B cell (primary cell): Measurements from ENCODE around the gene RASSF3. TPM values are rescaled to one million over a fixed set of nuclear protein-coding genes. Genes with fewer than 3 reads are reported as not detected.
"Not testable (repeated sequence)": the region's sequence is repeated elsewhere in the genome, so short reads cannot be mapped to it uniquely, and the experiment has no call there.

Source experiments
- ATAC-seq: fragments of 200-7000 bp; cut with Tn5 transposase; one replicate; pipeline ENCODE4 v1.10.0; 2021; ENCODE audit warnings: low read depth, mild to moderate bottlenecking, moderate number of reproducible peaks, moderate library complexity
- CTCF ChIA-PET: fragments of 350-600 bp; sonication (Branson Sonifier 250); formaldehyde crosslinking; loops from one replicate; lab custom pipeline; 2021; ENCODE audit warnings: antibody characterized with exemption, inconsistent platforms; lab: Charles Lee
- POLR2A ChIA-PET: fragments of 350-600 bp; sonication (Branson Sonifier 250); formaldehyde crosslinking; loops from one replicate; lab custom pipeline; 2021; ENCODE audit warnings: antibody characterized with exemption; lab: Charles Lee
- DNase-seq: peaks from one replicate; pipeline ENCODE4 v3.0.0; 2013
- H2AFZ ChIP-seq: 2 replicates; pipeline ENCODE4 v1.6.1; 2012; ENCODE audit warnings: mild to moderate bottlenecking, low read depth, low read length; ENCODE audit not compliant: insufficient read depth, poor library complexity, severe bottlenecking
- H3K27ac ChIP-seq, 2 donors: 1 replicate in 1 of 2; 2 replicates in 1 of 2; pipeline ENCODE4 v1.5.1; 2012 to 2013; ENCODE audit warnings: low read length in 2 of 2, mild to moderate bottlenecking in 2 of 2, moderate library complexity in 1 of 2
- H3K27me3 ChIP-seq, 4 experiments: fragments of 200-600 bp in 1 of 4; sonication (generic) in 1 of 4; replicated peaks in 1 of 4; 1 replicate in 2 of 4; 2 replicates in 2 of 4; pipeline versions ENCODE4 v1.6.1 to v1.7.0; 2013 to 2016; ENCODE audit warnings: low read length in 3 of 4, mild to moderate bottlenecking in 2 of 4, mixed read lengths in 1 of 4, moderate library complexity in 1 of 4; ENCODE audit not compliant: insufficient read depth in 4 of 4, control insufficient read depth in 3 of 4; ENCODE audit errors: control extremely low read depth in 1 of 4
- H3K36me3 ChIP-seq, 2 experiments: replicated peaks in 1 of 2; 1 replicate in 1 of 2; 2 replicates in 1 of 2; pipeline versions ENCODE4 v1.6.1 to v1.7.1; 2013; ENCODE audit warnings: low read length in 1 of 2; ENCODE audit not compliant: insufficient read depth in 2 of 2, control insufficient read depth in 1 of 2; ENCODE audit errors: control extremely low read depth in 1 of 2, extremely low read depth in 1 of 2
- H3K4me1 ChIP-seq, 2 donors: fragments of 200-600 bp in 1 of 2; sonication (generic) in 1 of 2; 1 replicate in 1 of 2; 2 replicates in 1 of 2; pipeline versions ENCODE4 v1.5.1 to v1.6.1; 2013 to 2017; ENCODE audit warnings: low read length in 2 of 2; ENCODE audit not compliant: control insufficient read depth in 2 of 2, insufficient read depth in 2 of 2
- H3K4me2 ChIP-seq: replicated peaks from 2 replicates; pipeline ENCODE3; 2012; ENCODE audit warnings: mild to moderate bottlenecking, low read depth, low read length; ENCODE audit not compliant: poor library complexity, severe bottlenecking
- H3K4me3 ChIP-seq, 5 experiments: fragments of 200-600 bp in 1 of 5; sonication (generic) in 1 of 5; 1 replicate in 3 of 5; 2 replicates in 2 of 5; pipeline versions ENCODE4 v1.5.1 to v1.7.0; 2011 to 2016; ENCODE audit warnings: low read length in 4 of 5, mild to moderate bottlenecking in 4 of 5, low read depth in 2 of 5, control low read depth in 1 of 5, moderate library complexity in 1 of 5; ENCODE audit not compliant: insufficient read depth in 1 of 5; ENCODE audit errors: control extremely low read depth in 1 of 5, extremely low read depth in 1 of 5
- H3K79me2 ChIP-seq: fragments of 200-600 bp; sonication (generic); one replicate; pipeline ENCODE4 v1.6.0; 2016; ENCODE audit warnings: low read length; ENCODE audit not compliant: control insufficient read depth, insufficient read depth
- H3K9ac ChIP-seq: fragments of 200-600 bp; sonication (generic); 2 replicates; pipeline ENCODE4 v1.6.1; 2017; ENCODE audit warnings: mild to moderate bottlenecking, low read length, moderate library complexity
- H3K9me3 ChIP-seq, 3 donors: one replicate each; pipeline versions ENCODE4 v1.6.1 to v1.7.1; 2013; ENCODE audit warnings: low read length in 2 of 3; ENCODE audit not compliant: control insufficient read depth in 2 of 3, insufficient read depth in 1 of 3; ENCODE audit errors: control extremely low read depth in 1 of 3
- H4K20me1 ChIP-seq: 2 replicates; pipeline ENCODE4 v1.6.0; 2012; ENCODE audit warnings: mild to moderate bottlenecking, low read length; ENCODE audit not compliant: insufficient read depth, control insufficient read depth, poor library complexity, severe bottlenecking
- H3K27ac Mint-ChIP-seq: one replicate; pipeline ENCODE4 v1.8.0; 2021; ENCODE audit warnings: mixed read lengths
- H3K27me3 Mint-ChIP-seq: one replicate; pipeline ENCODE4 v1.8.0; 2021; ENCODE audit warnings: mixed read lengths
- H3K4me1 Mint-ChIP-seq: one replicate; pipeline ENCODE4 v1.8.0; 2021; ENCODE audit warnings: mixed read lengths
- H3K4me3 Mint-ChIP-seq: one replicate; pipeline ENCODE4 v1.8.0; 2021; ENCODE audit warnings: mixed read lengths
- H3K9me3 Mint-ChIP-seq: one replicate; pipeline ENCODE4 v1.8.0; 2022; ENCODE audit warnings: mixed read lengths; ENCODE audit not compliant: insufficient read depth
- CTCF ChIP-seq: fragments of 200-600 bp; IDR thresholded peaks from one replicate; pipeline ENCODE4 v1.8.0; 2022; ENCODE audit warnings: antibody characterized with exemption, mild to moderate bottlenecking
- EZH2 ChIP-seq: IDR thresholded peaks from 2 replicates; pipeline ENCODE4 v1.6.1; 2012; ENCODE audit warnings: borderline replicate concordance, low read depth, mild to moderate bottlenecking, moderate library complexity, low read length; ENCODE audit not compliant: insufficient read depth, poor library complexity, severe bottlenecking
- WGBS: methylation state at CpG from one replicate; pipeline ENCODE4 v1.1.5; 2013; ENCODE audit warnings: missing lambda C conversion rate; ENCODE audit not compliant: insufficient coverage; 5-methylcytosine and 5-hydroxymethylcytosine counted together
- intact Hi-C: fragments of 100-400 bp; cut with micrococcal nuclease; formaldehyde crosslinking; loops from one replicate; pipeline ENCODE4 v1.10.0; 2022
- polyA plus RNA-seq: library from polyadenylated mRNA; depleted of rRNA; stranded (reverse); fragments of >200 nt; gene quantifications from 2 replicates; pipeline ENCODE4 v1.2.3, GENCODE V29; 2012
- total RNA-seq, 2 donors: library from RNA; stranded (reverse); fragments of 120-200 nt in 1 of 2; gene quantifications; 1 replicate in 1 of 2; 2 replicates in 1 of 2; pipeline versions ENCODE4 v1.2.3 to v1.2.4, GENCODE V29; 2013 to 2022

RASSF3 gene
- total and polyA plus RNA-seq, 2 donors (not counting 1 experiment from before 2014, with no cell fraction given) = 25.8 to 104 TPM

- peaks cover 6% of the 10 kb centered on the region for H4K20me1 ChIP-seq
- H3K4me1 ChIP-seq = peaks cover 59% of the 10 kb centered on the region in 2 donors
These were observed 2.5 kb downstream of the RASSF3 start for GRCh38 chr12:64612843-64613242.

GRCh38 chr12:64613775-64614398 lies 3.6 kb downstream of the RASSF3 start:
- CTCF ChIA-PET = interaction anchor here (0.7 to 3.0 kb wide), 4 partner anchors 11 to 84 kb away, joined by 3 to 11 read pairs (median 6); no protein-coding TSS in a partner anchor
- peak; percentile 65 for DNase-seq
- H3K9ac ChIP-seq = peak overlapping the region; percentile 86
- H3K27me3 Mint-ChIP-seq, H4K20me1 ChIP-seq, H3K36me3 ChIP-seq, H2AFZ ChIP-seq, H3K27me3 ChIP-seq, H3K9me3 ChIP-seq, H3K9me3 Mint-ChIP-seq: not testable (repeated sequence)
- peak; percentile 3 for ATAC-seq
- 40% methylated on average over 10 of the region's 19 CpGs for WGBS
- H3K4me3 ChIP-seq = peak overlapping the region; percentile 2 to 86 (median 23)
- intact Hi-C loops = loop anchor here (5.0 kb wide), 4 partner anchors 33 to 392 kb away; partner anchors contain the start of genes KICS2, TBK1 and XPOT
- H3K4me2 ChIP-seq = peak overlapping the region; percentile 78
- peaks cover 59% of the 10 kb centered on the region for H3K4me1 Mint-ChIP-seq
- peaks cover 84% of the 10 kb centered on the region for H3K79me2 ChIP-seq
- peaks cover 66 to 70% of the 10 kb centered on the region in 2 donors for H3K4me1 ChIP-seq
- H3K27ac Mint-ChIP-seq = peak overlapping the region; percentile 99
- POLR2A ChIA-PET = interaction anchor here (0.6 to 1.1 kb wide), 5 partner anchors 55 to 164 kb away, joined by 3 to 5 read pairs (median 3); no protein-coding TSS in a partner anchor
- peak overlapping the region; percentile 99 for H3K4me3 Mint-ChIP-seq
- peak overlapping the region; percentile 83 to 89 for H3K27ac ChIP-seq

More at GRCh38 chr12:64612843-64613242, 2.5 kb downstream of the RASSF3 start:
- DNase-seq (no peak), ATAC-seq (no peak)
- Histone ChIP-seq H3K4me2 (peak overlapping the region; percentile 78), H3K4me3 (peak overlapping the region; percentile 1 to 98 (median 86)), H3K9me3 (no peaks in the 10 kb centered on the region), H3K36me3 (peaks cover 0 to 4% of the 10 kb centered on the region in 2 experiments), H2AFZ (no peak overlapping the region), H3K9ac (peak overlapping the region; percentile 86), H3K27ac (peak overlapping the region; percentile 83 to 89), H3K27me3 (no peaks in the 10 kb centered on the region), H3K79me2 (peaks cover 73% of the 10 kb centered on the region)
- peak overlapping the region; percentile 99 for H3K4me3 Mint-ChIP-seq
- peak overlapping the region; percentile 99 for H3K27ac Mint-ChIP-seq
- H3K27me3 Mint-ChIP-seq = no peaks in the 10 kb centered on the region
- H3K9me3 Mint-ChIP-seq = no peaks in the 10 kb centered on the region
- TF ChIP-seq CTCF (no peak), EZH2 (no peak)
- POLR2A ChIA-PET = interaction anchor here (1.1 kb wide), 1 partner anchor 57 kb away, joined by 3 read pairs; no protein-coding TSS in a partner anchor
- H3K4me1 Mint-ChIP-seq = peaks cover 60% of the 10 kb centered on the region
- no CpG with 5 or more reads among the region's 4 CpGs for WGBS
- intact Hi-C loops = loop anchor here (5.0 kb wide), 4 partner anchors 34 to 391 kb away; partner anchors contain the start of genes KICS2, TBK1 and XPOT
- CTCF ChIA-PET = interaction anchor here (1.0 to 3.0 kb wide), 3 partner anchors 8 to 85 kb away, joined by 3 to 11 read pairs (median 8); no protein-coding TSS in a partner anchor
